Left ventricle myocardium inferior (tissue), 1 donor: ENCODE measurements around the gene PALLD. TPM values are rescaled to one million over a fixed set of nuclear protein-coding genes. Genes with fewer than 3 reads are reported as not detected.

ENCODE experiments used
- DNase-seq: peaks from one replicate; pipeline ENCODE4 v3.0.0-alpha.2; 2020
- H3K27ac ChIP-seq: fragments of 200-600 bp; replicated peaks from 2 replicates; pipeline ENCODE4 v1.8.0; 2021
- H3K27me3 ChIP-seq: fragments of 200-600 bp; 2 replicates; pipeline ENCODE4 v1.8.0; 2021; ENCODE audit warnings: low read depth
- H3K36me3 ChIP-seq: fragments of 200-600 bp; 2 replicates; pipeline ENCODE4 v1.8.0; 2021
- H3K4me1 ChIP-seq: fragments of 200-600 bp; 2 replicates; pipeline ENCODE4 v1.8.0; 2021
- H3K4me3 ChIP-seq: fragments of 200-600 bp; 2 replicates; pipeline ENCODE4 v1.8.0; 2021; ENCODE audit warnings: mild to moderate bottlenecking, moderate library complexity
- H3K9me3 ChIP-seq: fragments of 200-600 bp; replicated peaks from 2 replicates; pipeline ENCODE4 v1.8.0; 2021
- intact Hi-C: fragments of 100-400 bp; cut with micrococcal nuclease; formaldehyde crosslinking; loops from one replicate; pipeline ENCODE4 v1.11.0; 2022
- total RNA-seq: library from RNA; stranded (reverse); fragmentation: NEBNext Ultra II Directional; extraction: Animal tissue kit (Norgen Biotek cat#: 25700); gene quantifications from one replicate; pipeline ENCODE4 v1.2.1, GENCODE V29; 2021
- TF ChIP-seq, protein P1 (sequence below): fragments of 200-600 bp; IDR thresholded peaks from 2 replicates; pipeline ENCODE4 v1.8.0; 2021; ENCODE audit warnings: antibody characterized with exemption, mild to moderate bottlenecking, borderline replicate concordance
- donor health status: DM: no; HTN: yes; CAD: no; lungs with severe emphysema.

PALLD gene
- total RNA-seq, 1 donor from 2014 or later, result 871 TPM

DNA sequence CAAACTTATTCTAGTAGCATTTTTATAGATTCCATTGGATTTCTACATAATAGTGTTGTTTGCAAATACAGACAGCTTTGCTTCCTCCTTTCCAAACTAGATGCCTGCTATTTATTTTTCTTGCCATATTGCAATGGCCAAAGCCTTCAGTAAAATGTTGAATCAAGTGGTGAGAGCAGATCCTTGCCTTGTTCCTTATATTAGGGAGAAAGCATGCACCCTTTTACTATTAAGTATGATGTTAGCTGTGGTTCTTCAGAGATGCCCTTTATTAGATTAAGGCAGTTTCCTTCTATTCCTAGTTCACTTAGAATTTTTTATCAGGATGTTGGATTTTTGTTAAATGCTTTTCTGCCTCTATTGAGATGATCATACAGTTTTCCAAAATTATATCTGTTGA is 279.5 kb downstream of the PALLD start:
- peaks cover 11% of the 10 kb centered on the region for H3K36me3 ChIP-seq
- H3K4me3 ChIP-seq, result no peak overlapping the region
- no peak for DNase-seq
- intact Hi-C loops, result no loop called here
- H3K4me1 ChIP-seq, result peaks cover 45% of the 10 kb centered on the region
- TF ChIP-seq, protein P1, sequence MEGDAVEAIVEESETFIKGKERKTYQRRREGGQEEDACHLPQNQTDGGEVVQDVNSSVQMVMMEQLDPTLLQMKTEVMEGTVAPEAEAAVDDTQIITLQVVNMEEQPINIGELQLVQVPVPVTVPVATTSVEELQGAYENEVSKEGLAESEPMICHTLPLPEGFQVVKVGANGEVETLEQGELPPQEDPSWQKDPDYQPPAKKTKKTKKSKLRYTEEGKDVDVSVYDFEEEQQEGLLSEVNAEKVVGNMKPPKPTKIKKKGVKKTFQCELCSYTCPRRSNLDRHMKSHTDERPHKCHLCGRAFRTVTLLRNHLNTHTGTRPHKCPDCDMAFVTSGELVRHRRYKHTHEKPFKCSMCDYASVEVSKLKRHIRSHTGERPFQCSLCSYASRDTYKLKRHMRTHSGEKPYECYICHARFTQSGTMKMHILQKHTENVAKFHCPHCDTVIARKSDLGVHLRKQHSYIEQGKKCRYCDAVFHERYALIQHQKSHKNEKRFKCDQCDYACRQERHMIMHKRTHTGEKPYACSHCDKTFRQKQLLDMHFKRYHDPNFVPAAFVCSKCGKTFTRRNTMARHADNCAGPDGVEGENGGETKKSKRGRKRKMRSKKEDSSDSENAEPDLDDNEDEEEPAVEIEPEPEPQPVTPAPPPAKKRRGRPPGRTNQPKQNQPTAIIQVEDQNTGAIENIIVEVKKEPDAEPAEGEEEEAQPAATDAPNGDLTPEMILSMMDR, result no peak
- no peaks in the 10 kb centered on the region for H3K27me3 ChIP-seq
- H3K27ac ChIP-seq, result no peak overlapping the region
- H3K9me3 ChIP-seq, result peaks cover 18% of the 10 kb centered on the region

DNA sequence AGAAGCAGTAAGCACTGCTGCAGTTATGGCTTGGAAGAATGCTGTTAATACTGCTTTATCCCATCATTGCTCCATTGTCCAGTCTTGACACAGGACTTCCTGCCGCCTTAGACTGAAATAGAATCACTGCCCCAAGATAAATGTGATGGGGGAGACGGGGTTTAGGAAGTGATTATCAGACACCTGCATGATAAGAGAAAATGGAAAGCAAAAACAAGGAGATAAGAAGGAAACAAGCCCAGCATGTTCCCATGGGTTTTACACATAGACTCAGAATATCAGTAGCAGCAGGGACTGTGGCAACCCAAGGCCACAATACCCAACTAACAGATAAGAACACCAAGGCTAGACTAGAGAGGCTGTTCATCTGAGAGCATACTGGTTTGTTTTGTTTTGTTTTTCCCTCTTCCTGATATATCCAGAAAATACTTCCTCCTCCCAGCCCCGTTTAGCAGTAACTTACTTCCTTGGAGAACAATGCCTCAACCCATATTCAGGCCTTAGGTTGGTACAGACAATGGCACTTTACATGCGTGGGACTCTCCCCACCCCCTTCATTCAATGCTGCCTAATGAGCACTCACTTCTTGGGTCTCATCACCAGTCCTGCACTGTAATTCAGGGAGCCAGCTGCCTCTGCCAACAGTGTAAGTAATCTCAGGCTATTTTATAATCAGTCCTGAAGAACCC is 280.6 kb downstream of the PALLD start:
- Histone ChIP-seq H3K27ac (no peak overlapping the region), H3K9me3 (peaks cover 18% of the 10 kb centered on the region), H3K36me3 (peaks cover 11% of the 10 kb centered on the region), H3K4me3 (no peak overlapping the region), H3K27me3 (no peaks in the 10 kb centered on the region), H3K4me1 (peaks cover 44% of the 10 kb centered on the region)
- no peak for DNase-seq
- intact Hi-C loops, result no loop called here
- TF ChIP-seq, protein P1, result no peak

- no peak overlapping the region for H3K4me3 ChIP-seq
- DNase-seq, result no peak
- H3K9me3 ChIP-seq, result peaks cover 8% of the 10 kb centered on the region
- peaks cover 2% of the 10 kb centered on the region for H3K36me3 ChIP-seq
- TF ChIP-seq, protein P1, result no peak
- H3K27ac ChIP-seq, result peak overlapping the region; percentile 53
- peaks cover 40% of the 10 kb centered on the region for H3K4me1 ChIP-seq
- intact Hi-C loops, result no loop called here
- H3K27me3 ChIP-seq, result no peaks in the 10 kb centered on the region
Measured at GRCh38 chr4:168781341-168781740, 284.5 kb downstream of the PALLD start.

GRCh38 chr4:168781926-168782325 is 285.1 kb downstream of the PALLD start:
- Histone ChIP-seq H3K4me3 (no peak overlapping the region), H3K27ac (peak overlapping the region; percentile 53), H3K36me3 (no peaks in the 10 kb centered on the region), H3K27me3 (no peaks in the 10 kb centered on the region), H3K9me3 (peaks cover 2% of the 10 kb centered on the region), H3K4me1 (peaks cover 40% of the 10 kb centered on the region)
- DNase-seq, result no peak
- TF ChIP-seq, protein P1, result no peak
- intact Hi-C loops, result no loop called here

DNA sequence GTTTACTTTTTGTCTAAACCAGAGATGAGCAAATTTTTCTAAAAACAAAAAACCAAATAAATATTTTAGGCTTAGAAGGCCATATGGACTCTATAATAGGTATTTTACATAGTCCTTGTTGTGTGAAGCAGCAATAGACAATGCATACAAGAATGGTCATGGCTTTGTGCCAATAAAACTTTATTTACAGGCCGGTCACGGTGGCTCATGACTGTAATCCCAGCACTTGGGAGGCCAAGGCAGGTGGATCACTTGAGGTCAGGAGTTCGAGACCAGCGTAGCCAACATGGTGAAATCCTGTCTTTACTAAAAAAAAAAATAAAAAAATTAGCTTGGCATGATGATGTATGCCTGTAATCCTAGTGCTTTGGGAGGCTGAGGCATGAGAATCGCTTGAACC is 285.6 kb downstream of the PALLD start:
- no peak for DNase-seq
- Histone ChIP-seq H3K4me3 (no peak overlapping the region), H3K27me3 (no peaks in the 10 kb centered on the region), H3K9me3 (no peaks in the 10 kb centered on the region), H3K27ac (no peak overlapping the region), H3K36me3 (no peaks in the 10 kb centered on the region), H3K4me1 (peaks cover 35% of the 10 kb centered on the region)
- intact Hi-C loops, result no loop called here
- TF ChIP-seq, protein P1, result no peak
